BLaER1 (cell line): Measurements from ENCODE around the gene DMXL1.
"Not testable (repeated sequence)": the region's sequence is repeated elsewhere in the genome, so short reads cannot be mapped to it uniquely, and the experiment has no call there.

ENCODE experiments used
- H3K27ac ChIP-seq: shearing (Covaris generic); formaldehyde crosslinking; 2 replicates; pipeline ENCODE4 v1.8.1; 2022
- H3K27me3 ChIP-seq: shearing (Covaris generic); formaldehyde crosslinking; 2 replicates; pipeline ENCODE4 v1.8.1; 2022
- H3K36me3 ChIP-seq: shearing (Covaris generic); formaldehyde crosslinking; 2 replicates; pipeline ENCODE4 v1.8.1; 2022
- H3K4me1 ChIP-seq: shearing (Covaris generic); formaldehyde crosslinking; 2 replicates; pipeline ENCODE4 v1.8.1; 2022
- H3K4me2 ChIP-seq: shearing (Covaris generic); formaldehyde crosslinking; 2 replicates; pipeline ENCODE4 v1.8.1; 2022
- H3K4me3 ChIP-seq: shearing (Covaris generic); formaldehyde crosslinking; 2 replicates; pipeline ENCODE4 v1.8.1; 2022
- H3K9ac ChIP-seq: shearing (Covaris generic); formaldehyde crosslinking; 2 replicates; pipeline ENCODE4 v1.8.1; 2022
- H3K9me3 ChIP-seq: shearing (Covaris generic); formaldehyde crosslinking; 2 replicates; pipeline ENCODE4 v1.8.1; 2022
- H4K20me1 ChIP-seq: shearing (Covaris generic); formaldehyde crosslinking; 2 replicates; pipeline ENCODE4 v1.8.1; 2022
- Cebpa-rat ChIP-seq: shearing (Covaris generic); IDR thresholded peaks from 2 replicates; pipeline ENCODE4 v1.8.1; 2022

Gene DMXL1

GRCh38 chr5:119067450-119067849, 3.4 kb upstream of the DMXL1 start:
- H3K4me3 ChIP-seq: no peak overlapping the region
- TF ChIP-seq Cebpa-rat: no peak
- H4K20me1 ChIP-seq: no peaks in the 10 kb centered on the region
- no peaks in the 10 kb centered on the region for H3K9me3 ChIP-seq
- no peak overlapping the region for H3K27ac ChIP-seq
- H3K4me1 ChIP-seq: peaks cover 14% of the 10 kb centered on the region
- H3K36me3 ChIP-seq: no peaks in the 10 kb centered on the region
- H3K9ac ChIP-seq: no peak overlapping the region
- H3K27me3 ChIP-seq: no peaks in the 10 kb centered on the region
- H3K4me2 ChIP-seq: no peak overlapping the region

- H3K9ac ChIP-seq: peak overlapping the region; percentile 89
- peaks cover 15% of the 10 kb centered on the region; the same call in 1 of the 2 replicates for H4K20me1 ChIP-seq
- no peak for TF ChIP-seq Cebpa-rat
- peak overlapping the region; percentile 82 for H3K27ac ChIP-seq
- peak overlapping the region; percentile 62 for H3K4me2 ChIP-seq
- peaks cover 37% of the 10 kb centered on the region for H3K4me1 ChIP-seq
- H3K27me3 ChIP-seq: no peaks in the 10 kb centered on the region
- no peaks in the 10 kb centered on the region for H3K9me3 ChIP-seq
- H3K4me3 ChIP-seq: peak overlapping the region; percentile 92
- H3K36me3 ChIP-seq: no peaks in the 10 kb centered on the region
Observed at GRCh38 chr5:119070578-119070827, 384 bp upstream of the DMXL1 start.

GRCh38 chr5:119071561-119071995, 691 bp downstream of the DMXL1 start:
- H3K4me2 ChIP-seq: peak overlapping the region; percentile 75
- peaks cover 37% of the 10 kb centered on the region for H3K4me1 ChIP-seq
- H3K4me3 ChIP-seq: peak overlapping the region; percentile 92
- H3K36me3 ChIP-seq: no peaks in the 10 kb centered on the region
- H3K9ac ChIP-seq: peak overlapping the region; percentile 89
- H3K27ac ChIP-seq: peak overlapping the region; percentile 82
- peaks cover 18% of the 10 kb centered on the region; the same call in 1 of the 2 replicates for H4K20me1 ChIP-seq
- H3K9me3 ChIP-seq: no peaks in the 10 kb centered on the region
- TF ChIP-seq Cebpa-rat: no peak
- H3K27me3 ChIP-seq: no peaks in the 10 kb centered on the region

GRCh38 chr5:119072496-119072895, 1.6 kb downstream of the DMXL1 start:
- no peaks in the 10 kb centered on the region for H3K9me3 ChIP-seq
- H3K4me2 ChIP-seq: peak overlapping the region; percentile 75
- no peak overlapping the region for H3K27ac ChIP-seq
- TF ChIP-seq Cebpa-rat: no peak
- H3K9ac ChIP-seq: peak overlapping the region; percentile 23; the same call in 1 of the 2 replicates
- H3K4me1 ChIP-seq: peaks cover 37% of the 10 kb centered on the region
- H3K27me3 ChIP-seq: no peaks in the 10 kb centered on the region
- H3K36me3 ChIP-seq: no peaks in the 10 kb centered on the region
- peaks cover 18% of the 10 kb centered on the region; the same call in 1 of the 2 replicates for H4K20me1 ChIP-seq
- peak overlapping the region; percentile 92 for H3K4me3 ChIP-seq

GRCh38 chr5:119073746-119074337, 3.0 kb downstream of the DMXL1 start:
- H3K4me2 ChIP-seq: peak overlapping the region; percentile 75
- H3K9ac ChIP-seq, H3K4me3 ChIP-seq, H3K36me3 ChIP-seq, H3K27ac ChIP-seq, H3K9me3 ChIP-seq, H3K27me3 ChIP-seq: not testable (repeated sequence)
- peaks cover 37% of the 10 kb centered on the region for H3K4me1 ChIP-seq
- H4K20me1 ChIP-seq: peaks cover 29% of the 10 kb centered on the region

GRCh38 chr5:119074419-119074818, 3.5 kb downstream of the DMXL1 start:
- Histone ChIP-seq H3K4me1 (peaks cover 37% of the 10 kb centered on the region), H3K4me2 (peak overlapping the region; percentile 75), H3K9me3 (no peaks in the 10 kb centered on the region), H3K4me3 (no peak overlapping the region), H3K27ac (no peak overlapping the region), H3K9ac (no peak overlapping the region), H3K36me3 (no peaks in the 10 kb centered on the region), H4K20me1 (peaks cover 35% of the 10 kb centered on the region), H3K27me3 (no peaks in the 10 kb centered on the region)
- no peak for TF ChIP-seq Cebpa-rat

- H3K4me2 ChIP-seq: not testable (repeated sequence)
Observed at GRCh38 chr5:119075269-119075668, 4.4 kb downstream of the DMXL1 start.

GRCh38 chr5:119076080-119076479, 5.2 kb downstream of the DMXL1 start:
- Histone ChIP-seq H3K4me2 (no peak overlapping the region), H3K36me3 (no peaks in the 10 kb centered on the region), H3K4me1 (peaks cover 29% of the 10 kb centered on the region), H3K27me3 (no peaks in the 10 kb centered on the region), H3K4me3 (no peak overlapping the region), H3K9me3 (no peaks in the 10 kb centered on the region), H4K20me1 (peaks cover 51% of the 10 kb centered on the region), H3K9ac (no peak overlapping the region), H3K27ac (no peak overlapping the region)
- no peak for TF ChIP-seq Cebpa-rat

More at GRCh38 chr5:119075269-119075668, 4.4 kb downstream of the DMXL1 start:
- not testable (repeated sequence) for H3K36me3 ChIP-seq, H3K27ac ChIP-seq, H3K9ac ChIP-seq, H3K9me3 ChIP-seq, H3K27me3 ChIP-seq, H3K4me3 ChIP-seq
- peaks cover 43% of the 10 kb centered on the region for H4K20me1 ChIP-seq
- H3K4me1 ChIP-seq: peaks cover 29% of the 10 kb centered on the region

- Histone ChIP-seq H3K9me3 (no peaks in the 10 kb centered on the region), H3K4me1 (peaks cover 23% of the 10 kb centered on the region), H3K27ac (no peak overlapping the region), H3K36me3 (no peaks in the 10 kb centered on the region), H3K4me2 (no peak overlapping the region), H3K4me3 (no peak overlapping the region), H3K9ac (no peak overlapping the region), H4K20me1 (peaks cover 56% of the 10 kb centered on the region), H3K27me3 (no peaks in the 10 kb centered on the region)
- no peak for TF ChIP-seq Cebpa-rat
Observed at GRCh38 chr5:119077444-119077843, 6.6 kb downstream of the DMXL1 start.

- no peak overlapping the region for H3K27ac ChIP-seq
- peaks cover 56% of the 10 kb centered on the region for H4K20me1 ChIP-seq
- no peak overlapping the region for H3K9ac ChIP-seq
- peaks cover 6% of the 10 kb centered on the region for H3K36me3 ChIP-seq
- H3K4me3 ChIP-seq: no peak overlapping the region
- H3K9me3 ChIP-seq: no peaks in the 10 kb centered on the region
- H3K4me2 ChIP-seq: no peak overlapping the region
- H3K4me1 ChIP-seq: peaks cover 15% of the 10 kb centered on the region
- TF ChIP-seq Cebpa-rat: no peak
- H3K27me3 ChIP-seq: no peaks in the 10 kb centered on the region
Observed at GRCh38 chr5:119078071-119078846, 7.4 kb downstream of the DMXL1 start.
